BE2C (cell line): ENCODE data around the gene SERPINC1. TPM values are rescaled to one million over a fixed set of nuclear protein-coding genes. Genes with fewer than 3 reads are reported as not detected.
"Not testable (repeated sequence)": the region's sequence is repeated elsewhere in the genome, so short reads cannot be mapped to it uniquely, and the experiment has no call there.

Source experiments
- DNase-seq: peaks from one replicate; pipeline ENCODE4 v3.0.0-alpha.2; 2020
- H3K27me3 ChIP-seq: fragments of 250-450 bp; sonication (Bioruptor Pico); 2 replicates; pipeline ENCODE4 v1.5.1; 2020; ENCODE audit warnings: mild to moderate bottlenecking
- H3K36me3 ChIP-seq: fragments of 250-450 bp; sonication (Bioruptor Pico); 2 replicates; pipeline ENCODE4 v1.5.1; 2020; ENCODE audit warnings: mild to moderate bottlenecking
- H3K4me1 ChIP-seq: fragments of 250-450 bp; sonication (Bioruptor Pico); 2 replicates; pipeline ENCODE4 v1.5.1; 2020
- H3K4me3 ChIP-seq: 2 replicates; pipeline ENCODE4 v1.5.1; 2011; ENCODE audit warnings: low read depth, low read length
- H3K9me3 ChIP-seq: fragments of 250-450 bp; sonication (Bioruptor Pico); 2 replicates; pipeline ENCODE4 v1.5.1; 2020
- polyA plus RNA-seq: library from polyadenylated mRNA; unstranded; fragments of >200 nt; gene quantifications from one replicate; pipeline ENCODE4 v1.2.1, GENCODE V29; 2012; ENCODE audit warnings: low read depth, missing spikeins; ENCODE audit not compliant: insufficient read length, insufficient read depth
- TF ChIP-seq, protein P1 (sequence below): IDR thresholded peaks from 2 replicates; pipeline ENCODE4 v1.5.1; 2012; ENCODE audit warnings: mild to moderate bottlenecking, low read depth, low read length

SERPINC1 gene
- not detected for polyA plus RNA-seq

DNA sequence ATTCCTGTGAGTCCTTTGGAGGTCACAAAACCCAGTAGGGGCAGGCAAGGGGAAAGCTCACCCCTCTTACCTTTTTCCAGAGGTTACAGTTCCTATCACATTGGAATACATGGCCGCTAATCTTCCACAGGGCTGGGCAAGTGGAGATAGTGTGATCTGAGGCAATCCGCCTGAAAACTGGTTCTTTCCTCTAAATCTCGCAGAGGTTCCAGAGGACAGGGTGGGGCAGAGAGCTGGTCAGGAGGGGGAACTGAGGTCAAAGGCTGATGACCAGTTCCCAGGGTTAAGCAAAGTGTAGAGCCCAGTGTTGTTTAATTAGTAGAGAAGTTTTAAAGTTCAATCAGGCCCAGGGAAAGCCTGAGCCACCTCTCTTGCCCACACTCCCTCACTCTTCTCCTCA is at the start of gene SERPINC1:
TSS of gene SERPINC1 (minus strand) at position 179 of the 400 bp plus-strand sequence. CDS start at position 111, 68 bp downstream.
- no peak within 1 kb of the TSS for H3K4me3 ChIP-seq
- TF ChIP-seq, protein P1, sequence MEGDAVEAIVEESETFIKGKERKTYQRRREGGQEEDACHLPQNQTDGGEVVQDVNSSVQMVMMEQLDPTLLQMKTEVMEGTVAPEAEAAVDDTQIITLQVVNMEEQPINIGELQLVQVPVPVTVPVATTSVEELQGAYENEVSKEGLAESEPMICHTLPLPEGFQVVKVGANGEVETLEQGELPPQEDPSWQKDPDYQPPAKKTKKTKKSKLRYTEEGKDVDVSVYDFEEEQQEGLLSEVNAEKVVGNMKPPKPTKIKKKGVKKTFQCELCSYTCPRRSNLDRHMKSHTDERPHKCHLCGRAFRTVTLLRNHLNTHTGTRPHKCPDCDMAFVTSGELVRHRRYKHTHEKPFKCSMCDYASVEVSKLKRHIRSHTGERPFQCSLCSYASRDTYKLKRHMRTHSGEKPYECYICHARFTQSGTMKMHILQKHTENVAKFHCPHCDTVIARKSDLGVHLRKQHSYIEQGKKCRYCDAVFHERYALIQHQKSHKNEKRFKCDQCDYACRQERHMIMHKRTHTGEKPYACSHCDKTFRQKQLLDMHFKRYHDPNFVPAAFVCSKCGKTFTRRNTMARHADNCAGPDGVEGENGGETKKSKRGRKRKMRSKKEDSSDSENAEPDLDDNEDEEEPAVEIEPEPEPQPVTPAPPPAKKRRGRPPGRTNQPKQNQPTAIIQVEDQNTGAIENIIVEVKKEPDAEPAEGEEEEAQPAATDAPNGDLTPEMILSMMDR: no peak
- H3K27me3 ChIP-seq: no peaks in the 10 kb centered on the region
- H3K36me3 ChIP-seq: no peaks in the 10 kb centered on the region
- no peak for DNase-seq
- no peaks in the 10 kb centered on the region for H3K4me1 ChIP-seq
- H3K9me3 ChIP-seq: no peaks in the 10 kb centered on the region

DNA sequence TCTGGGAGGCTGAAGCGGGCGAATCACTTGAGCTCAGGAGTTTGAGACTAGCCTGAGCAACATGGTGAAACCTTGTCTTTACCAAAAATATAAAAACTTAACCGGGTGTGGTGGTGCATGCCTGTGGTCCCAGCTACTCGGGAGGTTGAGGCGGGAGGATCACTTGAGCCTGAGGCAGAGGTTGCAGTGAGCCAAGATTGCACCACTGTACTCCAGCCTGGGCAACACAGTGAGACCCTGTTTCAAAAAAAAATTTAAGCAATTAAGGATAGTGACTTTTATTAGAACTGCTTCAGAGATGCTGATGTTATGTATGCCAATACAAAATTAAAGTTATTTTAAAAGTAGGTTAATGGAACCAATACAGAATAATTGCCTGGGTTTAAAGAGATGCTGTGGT is 48.8 kb upstream of the SERPINC1 start:
- not testable (repeated sequence) for H3K9me3 ChIP-seq, H3K4me3 ChIP-seq, H3K4me1 ChIP-seq, DNase-seq, H3K27me3 ChIP-seq
- H3K36me3 ChIP-seq: peaks cover 60% of the 10 kb centered on the region

DNA sequence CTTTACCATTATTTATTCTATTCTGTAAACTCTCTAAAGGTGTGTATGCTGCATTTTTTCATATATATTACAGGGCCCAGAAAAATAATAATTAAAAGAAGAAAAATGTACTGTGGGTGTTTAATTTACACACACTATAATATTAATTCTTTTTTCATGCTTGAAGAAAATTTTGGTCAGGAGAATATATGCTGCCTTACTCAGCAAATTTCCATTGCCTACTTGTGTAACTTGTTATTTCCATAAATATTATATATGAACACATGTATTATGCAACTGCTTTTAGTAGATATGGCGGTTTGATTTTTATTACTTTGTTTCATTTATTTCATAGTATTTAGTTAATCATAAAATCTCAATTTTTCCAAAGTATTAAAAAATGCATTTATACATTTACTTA is 46.4 kb upstream of the SERPINC1 start:
- no peaks in the 10 kb centered on the region for H3K9me3 ChIP-seq
- DNase-seq: no peak
- no peaks in the 10 kb centered on the region for H3K27me3 ChIP-seq
- TF ChIP-seq, protein P1: no peak
- peaks cover 7% of the 10 kb centered on the region; the same call in 1 of the 2 replicates for H3K4me1 ChIP-seq
- peaks cover 67% of the 10 kb centered on the region for H3K36me3 ChIP-seq
- H3K4me3 ChIP-seq: no peak overlapping the region

DNA sequence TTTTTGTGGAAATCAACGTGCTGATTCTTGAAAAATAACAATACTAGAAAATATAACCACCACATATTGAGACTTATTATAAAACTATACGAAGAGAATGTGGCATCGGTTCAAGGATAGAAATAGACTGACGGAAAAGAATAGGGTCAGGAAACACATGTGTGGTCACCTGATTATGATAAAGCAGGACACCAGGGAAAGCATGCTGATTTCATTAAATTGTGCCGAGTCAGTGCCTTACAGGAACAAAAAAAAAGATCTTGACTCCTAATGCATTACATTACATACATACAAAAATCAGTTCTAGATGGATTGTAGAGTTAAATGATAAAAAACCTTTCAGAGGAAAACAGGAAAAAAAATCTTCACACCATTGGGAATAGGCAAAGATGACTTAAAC is 43.5 kb upstream of the SERPINC1 start:
- Histone ChIP-seq H3K9me3 (no peaks in the 10 kb centered on the region), H3K36me3 (peaks cover 64% of the 10 kb centered on the region), H3K4me3 (no peak overlapping the region), H3K4me1 (peaks cover 7% of the 10 kb centered on the region; the same call in 1 of the 2 replicates), H3K27me3 (no peaks in the 10 kb centered on the region)
- no peak for DNase-seq
- TF ChIP-seq, protein P1: no peak

DNA sequence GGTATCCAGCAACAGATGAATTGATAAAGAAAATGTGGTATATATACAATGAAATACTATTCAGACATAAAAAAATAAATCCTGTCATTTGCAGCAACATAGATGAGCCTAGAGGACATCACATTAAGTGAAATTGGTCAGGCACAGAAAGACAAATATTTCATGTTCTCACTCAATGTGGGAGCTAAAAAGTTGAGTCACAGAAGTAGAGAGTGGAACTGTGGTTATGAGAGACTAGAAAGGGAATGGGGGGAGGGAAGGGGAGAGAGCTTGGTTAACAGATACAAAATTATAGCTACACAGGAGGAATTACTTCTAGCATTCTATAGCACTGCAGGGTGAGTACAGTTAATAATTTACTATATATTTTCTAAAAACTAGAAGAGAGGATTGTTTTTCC is 37.1 kb upstream of the SERPINC1 start:
- no peak for DNase-seq
- Histone ChIP-seq H3K27me3 (no peaks in the 10 kb centered on the region), H3K36me3 (peaks cover 56% of the 10 kb centered on the region), H3K4me1 (no peaks in the 10 kb centered on the region), H3K9me3 (no peaks in the 10 kb centered on the region), H3K4me3 (no peak overlapping the region)
- TF ChIP-seq, protein P1: no peak

DNA sequence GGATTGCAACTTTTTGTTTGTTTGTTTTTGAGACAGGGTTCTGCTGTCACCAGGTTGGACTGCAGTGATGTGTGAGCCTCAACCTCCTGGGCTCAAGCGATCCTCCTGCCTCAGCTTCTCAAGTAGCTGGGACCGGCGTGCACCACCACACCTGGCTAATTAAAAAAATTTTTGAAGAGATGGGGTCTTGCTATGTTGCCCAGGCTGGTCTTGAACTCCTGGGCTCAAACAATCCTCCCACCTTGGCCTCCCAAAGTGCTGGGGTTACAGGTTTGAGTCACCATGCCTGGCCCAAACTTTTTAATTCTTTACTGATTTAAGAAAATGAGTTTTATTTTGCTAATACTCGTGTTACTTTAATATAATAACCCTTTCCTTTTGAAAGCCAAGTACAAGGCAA is 31.5 kb upstream of the SERPINC1 start:
- H3K4me1 ChIP-seq: no peaks in the 10 kb centered on the region
- no peaks in the 10 kb centered on the region for H3K27me3 ChIP-seq
- H3K4me3 ChIP-seq: no peak overlapping the region
- no peaks in the 10 kb centered on the region for H3K9me3 ChIP-seq
- no peak for DNase-seq
- TF ChIP-seq, protein P1: no peak
- H3K36me3 ChIP-seq: peaks cover 69% of the 10 kb centered on the region
